ENCODE data around the gene LZTS3.

DNA sequence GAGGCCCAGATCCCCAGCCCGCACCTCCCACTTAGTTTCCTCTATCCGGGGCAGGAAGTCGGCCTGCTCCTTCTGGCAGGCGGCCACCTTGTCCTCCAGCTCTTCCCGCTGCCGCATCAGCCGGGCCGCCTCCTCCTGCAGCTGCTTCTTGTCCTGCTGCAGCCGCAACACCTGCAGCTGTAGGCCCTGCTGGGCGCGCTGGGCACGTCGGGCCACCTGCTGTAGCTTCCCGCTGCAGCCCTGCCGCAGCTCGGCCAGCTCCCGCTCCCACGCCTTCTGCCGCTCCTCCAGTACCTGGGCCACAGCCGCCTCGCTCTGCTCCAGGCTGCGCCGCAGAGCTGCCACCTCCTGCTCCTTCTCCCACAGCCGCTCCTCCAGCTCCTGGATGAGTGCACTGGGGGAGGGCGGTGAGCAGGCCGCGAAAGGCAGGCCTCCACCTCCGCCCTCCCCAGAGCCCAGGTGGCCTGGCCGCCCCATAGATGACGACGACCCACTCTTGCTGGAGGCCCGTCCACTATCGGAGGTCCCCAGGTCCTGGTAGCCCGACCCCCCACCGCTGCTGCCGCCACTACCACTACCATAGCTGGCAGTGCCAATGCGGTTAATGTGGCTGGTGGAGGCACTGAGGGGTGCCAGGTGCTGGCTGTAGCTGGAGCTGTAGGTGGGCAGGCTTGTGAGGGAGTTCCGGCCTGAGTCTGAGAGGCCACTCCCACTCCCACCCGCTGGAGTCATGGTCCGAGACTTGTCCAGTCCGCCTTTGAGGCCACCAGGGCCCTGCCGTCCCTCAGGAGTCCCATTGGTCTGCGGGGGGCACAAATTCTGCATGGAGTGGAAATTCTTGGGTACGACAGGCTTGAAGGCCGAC is 7.6 kb downstream of the LZTS3 start:
- TF ChIP-seq ARNTL (CRISPR knock-in tag; IDR thresholded peaks at IDR 0.05; ENCODE audit: borderline replicate concordance, low read depth) (no peak), RARB (CRISPR knock-in tag; IDR thresholded peaks at IDR 0.05) (no peak), OSR1 (CRISPR knock-in tag; IDR thresholded peaks at IDR 0.05) (no peak), ISL1 (CRISPR knock-in tag; IDR thresholded peaks at IDR 0.05) (no peak), ZNF70 (CRISPR knock-in tag; IDR thresholded peaks at IDR 0.05) (no peak), CSDC2 (CRISPR knock-in tag; IDR thresholded peaks at IDR 0.05) (no peak)
- TF ChIP-seq, protein P1, sequence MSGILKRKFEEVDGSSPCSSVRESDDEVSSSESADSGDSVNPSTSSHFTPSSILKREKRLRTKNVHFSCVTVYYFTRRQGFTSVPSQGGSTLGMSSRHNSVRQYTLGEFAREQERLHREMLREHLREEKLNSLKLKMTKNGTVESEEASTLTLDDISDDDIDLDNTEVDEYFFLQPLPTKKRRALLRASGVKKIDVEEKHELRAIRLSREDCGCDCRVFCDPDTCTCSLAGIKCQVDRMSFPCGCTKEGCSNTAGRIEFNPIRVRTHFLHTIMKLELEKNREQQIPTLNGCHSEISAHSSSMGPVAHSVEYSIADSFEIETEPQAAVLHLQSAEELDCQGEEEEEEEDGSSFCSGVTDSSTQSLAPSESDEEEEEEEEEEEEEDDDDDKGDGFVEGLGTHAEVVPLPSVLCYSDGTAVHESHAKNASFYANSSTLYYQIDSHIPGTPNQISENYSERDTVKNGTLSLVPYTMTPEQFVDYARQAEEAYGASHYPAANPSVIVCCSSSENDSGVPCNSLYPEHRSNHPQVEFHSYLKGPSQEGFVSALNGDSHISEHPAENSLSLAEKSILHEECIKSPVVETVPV (CRISPR knock-in tag; IDR thresholded peaks at IDR 0.05): no peak
- TF ChIP-seq, protein P2, sequence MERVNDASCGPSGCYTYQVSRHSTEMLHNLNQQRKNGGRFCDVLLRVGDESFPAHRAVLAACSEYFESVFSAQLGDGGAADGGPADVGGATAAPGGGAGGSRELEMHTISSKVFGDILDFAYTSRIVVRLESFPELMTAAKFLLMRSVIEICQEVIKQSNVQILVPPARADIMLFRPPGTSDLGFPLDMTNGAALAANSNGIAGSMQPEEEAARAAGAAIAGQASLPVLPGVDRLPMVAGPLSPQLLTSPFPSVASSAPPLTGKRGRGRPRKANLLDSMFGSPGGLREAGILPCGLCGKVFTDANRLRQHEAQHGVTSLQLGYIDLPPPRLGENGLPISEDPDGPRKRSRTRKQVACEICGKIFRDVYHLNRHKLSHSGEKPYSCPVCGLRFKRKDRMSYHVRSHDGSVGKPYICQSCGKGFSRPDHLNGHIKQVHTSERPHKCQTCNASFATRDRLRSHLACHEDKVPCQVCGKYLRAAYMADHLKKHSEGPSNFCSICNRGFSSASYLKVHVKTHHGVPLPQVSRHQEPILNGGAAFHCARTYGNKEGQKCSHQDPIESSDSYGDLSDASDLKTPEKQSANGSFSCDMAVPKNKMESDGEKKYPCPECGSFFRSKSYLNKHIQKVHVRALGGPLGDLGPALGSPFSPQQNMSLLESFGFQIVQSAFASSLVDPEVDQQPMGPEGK (CRISPR knock-in tag; IDR thresholded peaks at IDR 0.05; ENCODE audit: borderline replicate concordance): no peak
- TF ChIP-seq, protein P3, sequence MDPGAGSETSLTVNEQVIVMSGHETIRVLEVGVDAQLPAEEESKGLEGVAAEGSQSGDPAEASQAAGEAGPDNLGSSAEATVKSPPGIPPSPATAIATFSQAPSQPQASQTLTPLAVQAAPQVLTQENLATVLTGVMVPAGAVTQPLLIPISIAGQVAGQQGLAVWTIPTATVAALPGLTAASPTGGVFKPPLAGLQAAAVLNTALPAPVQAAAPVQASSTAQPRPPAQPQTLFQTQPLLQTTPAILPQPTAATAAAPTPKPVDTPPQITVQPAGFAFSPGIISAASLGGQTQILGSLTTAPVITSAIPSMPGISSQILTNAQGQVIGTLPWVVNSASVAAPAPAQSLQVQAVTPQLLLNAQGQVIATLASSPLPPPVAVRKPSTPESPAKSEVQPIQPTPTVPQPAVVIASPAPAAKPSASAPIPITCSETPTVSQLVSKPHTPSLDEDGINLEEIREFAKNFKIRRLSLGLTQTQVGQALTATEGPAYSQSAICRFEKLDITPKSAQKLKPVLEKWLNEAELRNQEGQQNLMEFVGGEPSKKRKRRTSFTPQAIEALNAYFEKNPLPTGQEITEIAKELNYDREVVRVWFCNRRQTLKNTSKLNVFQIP (CRISPR knock-in tag; IDR thresholded peaks at IDR 0.05; ENCODE audit: borderline replicate concordance, low read depth): no peak
